Neural progenitor cell (in vitro differentiated cells): ENCODE data around the gene DDAH1. TPM values are rescaled to one million over a fixed set of nuclear protein-coding genes. Genes with fewer than 3 reads are reported as not detected.

Experiments
- DNase-seq: peaks from one replicate; pipeline ENCODE4 v3.0.0-alpha.2; 2016; ENCODE audit warnings: low spot score
- H2AFZ ChIP-seq: fragments of 200-600 bp; sonication (generic); replicated peaks from 2 replicates; pipeline ENCODE4 v1.6.1; 2016; ENCODE audit warnings: antibody characterized with exemption
- H3F3A ChIP-seq: fragments of 200-600 bp; sonication (generic); 2 replicates; pipeline ENCODE4 v1.6.1; 2016; ENCODE audit warnings: antibody characterized with exemption, low read depth
- H3K27ac ChIP-seq: fragments of 200-600 bp; sonication (generic); 2 replicates; pipeline ENCODE4 v1.5.1; 2016; ENCODE audit warnings: mild to moderate bottlenecking
- H3K27me3 ChIP-seq: fragments of 200-600 bp; sonication (generic); 2 replicates; pipeline ENCODE4 v1.6.1; 2016; ENCODE audit warnings: mild to moderate bottlenecking, moderate library complexity
- H3K36me3 ChIP-seq: fragments of 200-600 bp; sonication (generic); 2 replicates; pipeline ENCODE4 v1.5.1; 2016
- H3K4me1 ChIP-seq: fragments of 200-600 bp; sonication (generic); 2 replicates; pipeline ENCODE4 v1.6.1; 2016; ENCODE audit warnings: mixed run types
- H3K4me2 ChIP-seq: fragments of 200-600 bp; sonication (generic); 2 replicates; pipeline ENCODE4 v1.6.1; 2016
- H3K4me3 ChIP-seq: fragments of 200-600 bp; sonication (generic); 2 replicates; pipeline ENCODE4 v1.5.1; 2016
- H3K79me2 ChIP-seq: fragments of 200-600 bp; sonication (generic); 2 replicates; pipeline ENCODE4 v1.6.1; 2016; ENCODE audit warnings: low read depth
- H3K9ac ChIP-seq: fragments of 200-600 bp; sonication (generic); 2 replicates; pipeline ENCODE4 v1.6.1; 2016
- H3K9me3 ChIP-seq: fragments of 200-600 bp; sonication (generic); 2 replicates; pipeline ENCODE4 v1.5.1; 2016; ENCODE audit warnings: low read depth
- H4K20me1 ChIP-seq: fragments of 200-600 bp; sonication (generic); 2 replicates; pipeline ENCODE4 v1.6.1; 2016; ENCODE audit warnings: low read depth
- H3K27ac Mint-ChIP-seq: 3 replicates; pipeline ENCODE4 v1.8.0; 2021; ENCODE audit warnings: mixed read lengths
- H3K27me3 Mint-ChIP-seq: 2 replicates; pipeline ENCODE4 v1.8.0; 2022; ENCODE audit warnings: low read depth, mild to moderate bottlenecking, inconsistent platforms, moderate library complexity, mixed read lengths; ENCODE audit not compliant: insufficient read depth
- H3K36me3 Mint-ChIP-seq: 3 replicates; pipeline ENCODE4 v1.8.0; 2021; ENCODE audit warnings: mixed read lengths
- H3K4me1 Mint-ChIP-seq: 3 replicates; pipeline ENCODE4 v1.8.0; 2021; ENCODE audit warnings: mixed read lengths
- H3K4me3 Mint-ChIP-seq: 3 replicates; pipeline ENCODE4 v1.8.0; 2021; ENCODE audit warnings: mild to moderate bottlenecking, moderate library complexity, mixed read lengths
- H3K9me3 Mint-ChIP-seq: 3 replicates; pipeline ENCODE4 v1.8.0; 2020; ENCODE audit warnings: mixed read lengths
- EZH2 ChIP-seq: fragments of 200-600 bp; sonication (generic); IDR thresholded peaks from 2 replicates; pipeline ENCODE4 v1.6.1; 2017; ENCODE audit warnings: antibody characterized with exemption, mild to moderate bottlenecking, moderate library complexity
- EZH2phosphoT487 ChIP-seq: fragments of 200-600 bp; sonication (generic); IDR thresholded peaks from 2 replicates; pipeline ENCODE4 v1.6.1; 2017; ENCODE audit warnings: antibody characterized with exemption
- total RNA-seq: library from RNA; depleted of rRNA; stranded (reverse); fragments of >200 nt; gene quantifications from 2 replicates; pipeline ENCODE4 v1.2.3, GENCODE V29; 2015; ENCODE audit warnings: low replicate concordance
- TF ChIP-seq, protein P1 (sequence below): fragments of 200-600 bp; sonication (generic); IDR thresholded peaks from 2 replicates; pipeline ENCODE4 v1.5.1; 2017; ENCODE audit warnings: antibody characterized with exemption, mild to moderate bottlenecking

The DDAH1 gene
- total RNA-seq, 1 donor from 2014 or later = 23.1 TPM

DNA sequence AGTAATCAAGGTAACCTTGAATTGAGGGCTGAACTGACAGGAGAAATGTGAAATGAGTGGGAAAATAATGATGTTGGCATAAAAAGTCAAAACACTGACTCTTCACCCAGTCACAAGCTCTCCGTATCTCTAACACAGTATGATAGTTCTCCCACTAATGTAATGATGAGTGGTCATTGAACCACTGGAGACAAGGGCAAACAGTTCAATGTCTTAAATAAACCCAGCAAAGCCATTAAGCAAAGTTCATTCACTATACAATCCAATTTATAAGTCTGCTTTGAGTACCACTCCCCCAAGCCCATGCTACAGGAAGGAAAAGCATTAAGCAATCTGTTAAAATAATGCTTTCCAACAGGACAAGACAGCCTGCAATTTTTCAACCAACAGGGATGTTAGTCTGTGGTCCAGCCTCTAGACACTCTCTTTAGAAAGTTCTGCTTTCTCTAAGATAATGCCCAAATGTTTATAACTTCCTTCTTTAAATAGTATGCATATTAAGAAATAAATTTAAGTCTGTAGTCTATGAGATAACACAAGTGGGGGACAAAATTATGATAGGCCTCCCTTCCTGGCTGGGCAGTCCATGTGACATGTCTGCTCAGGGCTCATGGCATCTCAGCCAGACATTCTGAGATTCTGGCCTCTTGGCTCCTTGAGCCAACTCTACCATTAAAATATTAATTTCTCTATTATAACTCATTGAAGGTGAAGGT, 25.5 kb upstream of the DDAH1 start:
- Mint-ChIP-seq H3K27ac (no peak overlapping the region), H3K27me3 (no peaks in the 10 kb centered on the region), H3K4me3 (no peak overlapping the region), H3K9me3 (no peaks in the 10 kb centered on the region), H3K36me3 (no peaks in the 10 kb centered on the region), H3K4me1 (peaks cover 4% of the 10 kb centered on the region)
- no peak overlapping the region for H3K27ac ChIP-seq
- no peak overlapping the region for H2AFZ ChIP-seq
- TF ChIP-seq EZH2 (no peak), EZH2phosphoT487 (no peak)
- TF ChIP-seq, protein P1, sequence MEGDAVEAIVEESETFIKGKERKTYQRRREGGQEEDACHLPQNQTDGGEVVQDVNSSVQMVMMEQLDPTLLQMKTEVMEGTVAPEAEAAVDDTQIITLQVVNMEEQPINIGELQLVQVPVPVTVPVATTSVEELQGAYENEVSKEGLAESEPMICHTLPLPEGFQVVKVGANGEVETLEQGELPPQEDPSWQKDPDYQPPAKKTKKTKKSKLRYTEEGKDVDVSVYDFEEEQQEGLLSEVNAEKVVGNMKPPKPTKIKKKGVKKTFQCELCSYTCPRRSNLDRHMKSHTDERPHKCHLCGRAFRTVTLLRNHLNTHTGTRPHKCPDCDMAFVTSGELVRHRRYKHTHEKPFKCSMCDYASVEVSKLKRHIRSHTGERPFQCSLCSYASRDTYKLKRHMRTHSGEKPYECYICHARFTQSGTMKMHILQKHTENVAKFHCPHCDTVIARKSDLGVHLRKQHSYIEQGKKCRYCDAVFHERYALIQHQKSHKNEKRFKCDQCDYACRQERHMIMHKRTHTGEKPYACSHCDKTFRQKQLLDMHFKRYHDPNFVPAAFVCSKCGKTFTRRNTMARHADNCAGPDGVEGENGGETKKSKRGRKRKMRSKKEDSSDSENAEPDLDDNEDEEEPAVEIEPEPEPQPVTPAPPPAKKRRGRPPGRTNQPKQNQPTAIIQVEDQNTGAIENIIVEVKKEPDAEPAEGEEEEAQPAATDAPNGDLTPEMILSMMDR = no peak
- no peaks in the 10 kb centered on the region for H3K27me3 ChIP-seq
- H3K4me3 ChIP-seq = no peak overlapping the region
- no peaks in the 10 kb centered on the region for H3K4me1 ChIP-seq
- H3K9ac ChIP-seq = no peak overlapping the region
- no peak for DNase-seq
- no peaks in the 10 kb centered on the region for H3F3A ChIP-seq
- no peaks in the 10 kb centered on the region for H3K9me3 ChIP-seq
- no peaks in the 10 kb centered on the region for H3K79me2 ChIP-seq
- H4K20me1 ChIP-seq = no peaks in the 10 kb centered on the region
- no peak overlapping the region for H3K4me2 ChIP-seq
- H3K36me3 ChIP-seq = no peaks in the 10 kb centered on the region

DNA sequence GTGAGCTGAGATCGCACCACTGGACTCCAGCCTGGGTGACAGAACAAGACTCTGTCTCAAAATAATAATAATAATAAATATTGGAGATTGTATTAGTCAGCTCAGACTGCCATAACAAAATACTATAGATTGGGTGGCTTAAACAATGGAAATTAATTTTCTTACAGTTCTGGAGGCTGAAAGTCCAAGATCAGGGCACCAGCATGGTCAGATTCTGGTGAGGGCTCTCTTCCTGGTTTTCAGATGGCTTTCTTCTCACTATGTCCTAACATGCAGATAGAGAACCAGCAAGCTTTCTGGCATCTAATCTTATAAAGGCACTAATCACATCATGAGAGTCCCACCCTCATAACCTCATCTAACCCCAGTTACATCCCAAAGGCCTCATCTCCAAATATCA, 23.2 kb upstream of the DDAH1 start:
- Histone ChIP-seq H3F3A (no peaks in the 10 kb centered on the region), H3K36me3 (no peaks in the 10 kb centered on the region), H4K20me1 (no peaks in the 10 kb centered on the region), H3K4me3 (no peak overlapping the region), H3K27ac (no peak overlapping the region), H3K79me2 (no peaks in the 10 kb centered on the region), H3K4me2 (no peak overlapping the region), H3K9ac (no peak overlapping the region), H3K27me3 (no peaks in the 10 kb centered on the region), H3K4me1 (no peaks in the 10 kb centered on the region), H3K9me3 (no peaks in the 10 kb centered on the region), H2AFZ (no peak overlapping the region)
- DNase-seq = no peak
- no peak overlapping the region for H3K4me3 Mint-ChIP-seq
- H3K36me3 Mint-ChIP-seq = no peaks in the 10 kb centered on the region
- no peak overlapping the region for H3K27ac Mint-ChIP-seq
- H3K9me3 Mint-ChIP-seq = no peaks in the 10 kb centered on the region
- H3K4me1 Mint-ChIP-seq = no peaks in the 10 kb centered on the region
- no peaks in the 10 kb centered on the region for H3K27me3 Mint-ChIP-seq
- TF ChIP-seq, protein P1 = no peak
- TF ChIP-seq EZH2 = no peak

DNA sequence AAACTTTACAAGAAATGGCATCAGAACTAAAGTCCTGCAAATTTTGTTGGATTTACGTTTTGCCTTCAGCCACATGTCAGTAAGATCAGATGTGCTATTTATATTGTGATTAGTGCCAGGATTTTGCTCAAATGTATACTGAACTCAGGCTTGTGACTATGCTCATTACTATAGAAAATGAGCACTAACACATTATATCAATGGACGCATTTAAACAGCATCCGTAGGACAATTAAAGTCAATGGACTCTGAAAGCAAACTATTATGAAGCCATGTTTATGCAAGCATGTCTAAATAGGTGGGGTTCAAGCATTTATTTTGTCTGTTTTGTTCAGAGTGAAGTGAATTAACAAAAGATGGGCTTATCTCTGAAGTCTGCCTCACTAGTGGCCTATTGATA, 20.6 kb upstream of the DDAH1 start:
- H3K27me3 Mint-ChIP-seq = no peaks in the 10 kb centered on the region
- Histone ChIP-seq H3K4me2 (no peak overlapping the region), H3F3A (no peaks in the 10 kb centered on the region), H2AFZ (no peak overlapping the region), H3K27ac (no peak overlapping the region), H3K4me1 (no peaks in the 10 kb centered on the region), H3K27me3 (no peaks in the 10 kb centered on the region), H3K9ac (no peak overlapping the region), H4K20me1 (no peaks in the 10 kb centered on the region), H3K4me3 (no peak overlapping the region), H3K36me3 (no peaks in the 10 kb centered on the region), H3K9me3 (no peaks in the 10 kb centered on the region), H3K79me2 (no peaks in the 10 kb centered on the region)
- H3K4me1 Mint-ChIP-seq = no peaks in the 10 kb centered on the region
- no peak for DNase-seq
- TF ChIP-seq EZH2 = no peak
- TF ChIP-seq, protein P1 = no peak
- no peak for TF ChIP-seq EZH2phosphoT487
- no peak overlapping the region for H3K4me3 Mint-ChIP-seq
- H3K36me3 Mint-ChIP-seq = no peaks in the 10 kb centered on the region
- H3K9me3 Mint-ChIP-seq = no peaks in the 10 kb centered on the region
- no peak overlapping the region for H3K27ac Mint-ChIP-seq
